ENCODE results near the gene WDR70.
"Not testable (repeated sequence)": the region's sequence is repeated elsewhere in the genome, so short reads cannot be mapped to it uniquely, and the experiment has no call there.

Gene WDR70

DNA sequence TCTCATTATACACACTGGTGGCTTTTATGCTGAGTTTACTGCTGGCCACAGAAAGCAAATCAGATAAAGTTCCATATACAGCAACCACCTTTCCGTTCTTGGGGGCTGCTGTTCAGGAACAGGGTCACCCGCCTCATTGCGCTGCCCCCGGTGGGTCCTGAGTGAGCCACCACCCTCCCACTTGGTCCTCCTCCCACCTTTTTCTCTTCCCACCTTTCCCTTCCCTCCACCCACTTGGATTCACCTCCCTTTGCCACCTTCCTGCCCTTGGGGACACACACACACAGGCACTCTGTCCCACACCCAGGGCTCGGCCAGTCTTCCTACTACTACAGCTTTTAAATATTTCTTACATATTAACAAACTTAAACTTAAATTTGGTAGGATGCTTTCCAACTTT, 127.6 kb downstream of the WDR70 start:
- in situ Hi-C loops (cut with HindIII; ENCODE audit: low sequenced_read_pairs): no loop called here

DNA sequence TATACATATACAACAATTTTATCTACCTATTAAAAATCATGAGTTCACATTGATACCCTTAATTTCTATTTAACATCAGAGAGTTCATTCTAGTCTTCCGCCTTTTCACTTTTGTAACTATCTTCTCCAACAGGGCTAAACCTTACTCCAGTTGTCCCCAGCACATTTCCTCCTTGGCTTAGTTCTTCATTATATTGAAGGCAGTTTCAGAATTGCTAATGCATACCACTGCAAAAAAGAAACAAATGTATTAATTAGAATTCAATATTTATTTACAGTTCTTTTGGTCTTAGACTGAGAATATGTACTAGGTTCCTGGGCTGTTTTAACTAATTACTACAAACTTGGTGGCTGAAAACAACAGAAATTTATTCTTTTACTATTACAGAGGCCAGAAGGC, 132.5 kb downstream of the WDR70 start:
- in situ Hi-C loops (cut with HindIII; ENCODE audit: low sequenced_read_pairs): no loop called here

DNA sequence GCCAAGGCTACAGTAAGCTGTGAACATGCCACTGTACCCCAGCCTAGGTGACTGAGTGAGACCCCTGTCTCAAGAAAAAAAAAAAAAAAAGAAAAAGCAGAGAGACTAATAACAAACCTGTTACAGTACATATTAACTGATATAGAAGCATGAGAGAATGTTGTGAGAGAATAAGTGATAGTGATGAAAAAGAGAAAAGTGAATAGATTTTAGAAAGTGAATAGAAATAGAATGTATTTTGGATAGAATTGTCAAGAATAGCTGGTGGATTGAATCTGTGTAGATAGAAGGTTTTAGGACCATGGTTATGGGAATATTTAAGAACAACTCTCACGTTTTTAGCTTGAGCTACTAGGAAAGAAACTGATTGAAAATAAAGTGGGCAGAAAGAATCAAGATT, 135.8 kb downstream of the WDR70 start:
- in situ Hi-C loops (cut with HindIII; ENCODE audit: low sequenced_read_pairs): no loop called here

DNA sequence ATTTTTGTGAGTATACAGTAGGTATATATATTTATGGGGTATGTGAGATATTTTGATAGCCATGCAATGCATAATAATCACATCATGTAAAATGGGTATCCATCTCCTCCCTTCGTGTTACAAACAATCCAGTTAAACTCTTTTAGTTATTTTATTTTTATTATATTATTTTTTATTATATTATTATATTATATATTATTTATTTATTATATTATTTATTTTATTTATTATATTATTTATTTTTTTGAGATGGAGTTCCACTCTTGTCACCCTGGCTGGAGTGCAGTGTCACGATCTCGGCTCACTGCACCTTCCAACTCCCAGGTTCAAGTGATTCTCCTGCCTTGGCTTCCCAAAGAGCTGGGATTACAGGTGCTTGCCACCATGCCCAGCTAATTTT, 138.6 kb downstream of the WDR70 start:
- in situ Hi-C loops (cut with HindIII; ENCODE audit: low sequenced_read_pairs): no loop called here

DNA sequence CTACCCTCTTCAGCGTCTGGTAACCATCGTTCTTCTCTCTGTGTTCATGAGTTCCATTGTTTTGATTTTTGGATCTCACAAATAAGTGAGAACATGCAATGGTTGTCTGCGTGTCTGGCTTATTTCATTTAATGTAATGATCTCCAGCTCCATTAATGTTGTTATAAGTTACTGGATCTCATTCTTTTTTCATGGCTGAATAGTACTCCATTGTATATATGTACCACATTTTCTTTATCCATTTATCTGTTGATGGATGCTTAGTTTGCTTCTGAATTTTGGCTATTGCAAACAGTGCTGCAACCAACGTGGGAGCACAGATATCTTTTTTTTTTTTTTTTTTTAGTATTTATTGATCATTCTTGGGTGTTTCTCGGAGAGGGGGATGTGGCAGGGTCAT, 139.2 kb downstream of the WDR70 start:
- in situ Hi-C loops (cut with HindIII; ENCODE audit: low sequenced_read_pairs): not testable (repeated sequence)

DNA sequence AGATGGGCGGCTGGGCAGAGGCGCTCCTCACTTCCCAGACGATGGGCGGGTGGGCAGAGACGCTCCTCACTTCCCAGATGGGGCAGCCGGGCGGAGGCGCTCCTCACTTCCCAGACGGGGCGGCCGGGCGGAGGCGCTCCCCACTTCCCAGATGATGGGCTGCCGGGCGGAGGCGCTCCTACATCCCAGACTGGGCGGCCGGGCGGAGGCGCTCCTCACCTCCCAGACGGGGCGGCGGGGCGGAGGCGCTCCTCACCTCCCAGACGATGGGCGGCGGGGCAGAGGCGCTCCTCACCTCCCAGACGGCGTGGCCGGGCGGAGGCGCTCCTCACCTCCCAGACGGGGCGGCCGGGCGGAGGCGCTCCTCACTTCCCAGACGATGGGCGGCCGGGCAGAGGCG, 140.2 kb downstream of the WDR70 start:
- in situ Hi-C loops (cut with HindIII; ENCODE audit: low sequenced_read_pairs): no loop called here

DNA sequence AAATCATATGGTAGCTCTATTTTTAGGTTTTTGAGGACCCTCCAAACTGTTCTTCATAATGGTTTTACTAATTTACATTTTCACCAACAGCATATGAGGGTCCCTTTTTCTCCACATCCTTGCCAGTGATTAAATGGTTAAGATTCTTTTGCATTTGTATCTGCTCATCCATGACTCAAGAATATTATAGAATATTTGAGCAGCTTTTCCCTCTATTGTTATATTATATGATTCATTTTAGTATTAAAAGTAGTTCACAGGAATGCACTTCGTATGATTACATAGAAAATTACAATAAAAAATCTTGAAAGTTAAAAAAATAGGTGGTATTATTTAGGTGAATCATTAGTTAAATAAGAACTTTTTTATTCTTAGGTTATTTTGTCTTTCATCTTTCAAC, 140.7 kb downstream of the WDR70 start:
- in situ Hi-C loops (cut with HindIII; ENCODE audit: low sequenced_read_pairs): no loop called here

DNA sequence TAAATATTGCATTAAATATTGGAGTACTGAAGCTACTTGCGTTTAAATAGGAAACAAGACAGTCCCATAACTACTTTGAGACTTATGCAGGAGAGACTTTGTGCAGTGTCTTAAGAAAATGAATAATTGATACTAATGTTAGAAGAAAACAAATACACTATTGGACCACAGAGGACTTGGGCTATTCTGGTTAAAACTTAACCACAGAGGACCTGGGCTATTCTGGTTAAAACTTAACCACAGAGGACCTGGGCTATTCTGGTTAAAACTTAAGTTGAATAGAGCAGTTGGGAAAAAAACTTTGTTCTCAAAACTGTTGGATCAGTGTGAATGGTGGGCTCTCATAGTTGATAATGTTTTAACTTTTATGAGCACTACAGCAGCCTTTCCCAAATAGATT, 141.7 kb downstream of the WDR70 start:
- in situ Hi-C loops (cut with HindIII; ENCODE audit: low sequenced_read_pairs): no loop called here

DNA sequence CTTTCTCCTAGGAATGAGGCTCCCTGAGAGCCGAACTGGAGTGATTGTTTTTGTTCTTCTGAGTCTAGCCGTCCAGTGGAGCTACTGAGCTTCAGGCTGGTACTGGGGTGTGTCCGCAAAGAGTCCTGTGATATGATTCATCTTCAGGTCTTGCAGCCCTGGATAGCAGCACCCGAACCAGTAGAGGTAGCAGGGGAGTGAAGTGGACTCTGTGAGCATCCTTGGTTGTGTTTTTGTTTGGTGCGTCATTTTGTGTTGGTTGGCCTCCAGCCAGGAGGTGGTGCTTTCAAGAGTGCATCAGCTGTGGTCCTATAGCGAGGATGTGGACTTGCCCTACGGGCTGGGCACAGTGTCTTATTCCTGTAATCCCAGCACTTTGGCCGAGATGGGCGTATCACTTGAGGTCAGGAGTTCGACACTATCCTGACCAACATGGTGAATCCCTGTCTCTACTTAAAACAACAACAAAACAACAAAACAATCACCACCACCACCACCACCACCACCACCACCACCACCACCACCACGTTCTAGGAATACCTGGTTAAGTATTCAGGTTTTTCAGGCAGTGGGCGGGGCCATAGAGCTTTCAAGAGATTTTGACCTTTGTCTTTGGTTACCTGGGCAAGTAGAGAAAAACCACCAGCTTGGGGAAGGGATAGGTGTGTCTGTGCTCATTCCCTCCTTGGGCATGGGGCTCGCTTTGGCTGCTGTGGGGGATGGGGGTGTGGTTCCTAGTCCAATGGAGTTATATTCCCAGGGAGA, 154.0 kb downstream of the WDR70 start:
- in situ Hi-C loops (cut with HindIII; ENCODE audit: low sequenced_read_pairs): no loop called here

DNA sequence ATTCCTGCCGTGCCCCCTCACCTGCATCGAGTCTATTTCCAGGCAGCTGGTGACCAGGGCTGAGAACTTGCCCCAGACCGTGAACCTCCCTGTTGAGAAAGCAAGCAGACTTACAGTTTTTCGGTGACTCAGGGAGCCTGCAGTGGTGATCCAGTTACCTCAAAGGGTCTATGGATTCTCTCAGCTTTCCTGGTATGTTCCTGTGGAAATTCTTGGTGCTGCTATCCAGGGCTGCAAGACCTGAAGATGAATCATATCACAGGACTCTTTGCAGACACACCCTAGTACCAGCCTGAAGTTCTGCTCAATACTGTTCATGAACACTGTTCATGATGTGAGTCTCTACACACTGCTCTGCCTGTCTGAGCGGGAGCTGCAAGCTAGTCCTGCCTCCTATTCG, 154.7 kb downstream of the WDR70 start:
- in situ Hi-C loops (cut with HindIII; ENCODE audit: low sequenced_read_pairs): no loop called here

DNA sequence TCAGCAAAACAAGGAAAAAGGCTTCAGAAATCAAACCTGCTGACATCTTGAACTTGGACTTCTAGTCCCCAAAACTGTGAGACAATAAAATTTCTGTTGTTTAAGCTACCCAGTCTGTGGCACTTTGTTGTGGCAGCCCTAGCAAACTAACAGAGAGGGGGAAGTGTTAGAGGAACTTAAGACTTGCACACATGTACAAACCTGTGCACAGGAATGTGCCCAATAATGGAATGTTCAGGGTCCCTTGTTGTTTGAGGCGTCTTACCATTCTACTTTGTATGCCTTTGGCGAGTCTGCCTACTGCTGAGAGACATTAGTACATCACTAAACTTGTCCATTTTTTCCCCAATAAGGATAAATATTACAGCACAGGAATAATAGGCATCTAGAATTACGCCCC, 160.3 kb downstream of the WDR70 start:
- in situ Hi-C loops (cut with HindIII; ENCODE audit: low sequenced_read_pairs): no loop called here

DNA sequence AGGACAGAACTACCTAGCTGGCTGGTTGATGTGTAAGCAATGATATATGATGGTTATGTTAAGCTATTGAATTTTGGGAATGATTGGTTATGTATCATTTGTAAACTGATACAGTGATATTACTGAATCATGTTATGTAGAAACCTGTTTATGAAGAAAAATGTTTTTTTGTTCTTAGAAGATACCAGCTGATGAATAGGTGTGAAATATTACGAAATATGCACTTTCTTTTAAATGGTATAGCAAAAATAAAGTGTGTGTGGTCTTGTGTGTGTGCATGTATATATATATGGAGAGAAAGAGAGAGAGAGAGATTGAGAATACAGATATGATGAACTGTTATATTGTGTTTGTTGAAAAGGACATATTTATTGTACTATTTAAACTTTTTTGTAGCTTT, 164.1 kb downstream of the WDR70 start:
- in situ Hi-C loops (cut with HindIII; ENCODE audit: low sequenced_read_pairs): no loop called here

DNA sequence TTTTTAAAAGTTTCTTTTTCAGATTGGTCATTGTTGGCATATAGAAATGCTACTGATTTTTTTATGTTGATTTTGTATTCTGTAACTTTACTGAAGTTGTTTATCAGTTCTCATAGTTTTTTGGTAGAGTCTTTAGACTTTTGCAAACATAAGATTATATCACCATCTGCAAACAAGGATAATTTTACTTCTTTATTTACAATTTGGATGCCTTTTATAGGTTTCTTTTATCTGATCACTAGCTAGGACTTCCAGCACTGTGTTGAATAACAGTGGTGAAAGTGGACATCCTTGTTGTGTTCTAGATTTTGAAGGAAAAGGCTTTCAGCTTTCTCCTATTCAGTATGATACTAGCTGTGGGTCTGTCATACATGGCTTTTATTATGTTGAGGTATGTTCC, 170.3 kb downstream of the WDR70 start:
- in situ Hi-C loops (cut with HindIII; ENCODE audit: low sequenced_read_pairs): no loop called here

DNA sequence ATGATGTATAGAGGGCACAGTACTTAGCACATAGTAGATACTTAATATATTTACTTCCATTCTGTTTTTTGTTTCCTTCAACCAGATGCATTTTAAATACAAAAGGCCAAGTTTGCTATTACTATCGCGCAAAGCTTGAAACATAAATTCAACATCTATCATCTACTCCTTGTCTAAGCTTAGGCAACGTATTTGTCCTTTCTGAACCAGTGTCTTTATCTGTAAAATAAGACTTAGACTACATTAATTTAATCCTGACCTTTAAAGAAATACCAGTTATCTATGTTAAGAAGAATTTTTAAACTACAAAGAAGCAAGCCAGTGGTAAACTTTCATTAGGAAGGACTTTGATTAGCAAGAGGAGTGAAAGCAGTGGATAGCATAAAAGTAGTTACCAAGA, 173.0 kb downstream of the WDR70 start:
- in situ Hi-C loops (cut with HindIII; ENCODE audit: low sequenced_read_pairs): no loop called here

DNA sequence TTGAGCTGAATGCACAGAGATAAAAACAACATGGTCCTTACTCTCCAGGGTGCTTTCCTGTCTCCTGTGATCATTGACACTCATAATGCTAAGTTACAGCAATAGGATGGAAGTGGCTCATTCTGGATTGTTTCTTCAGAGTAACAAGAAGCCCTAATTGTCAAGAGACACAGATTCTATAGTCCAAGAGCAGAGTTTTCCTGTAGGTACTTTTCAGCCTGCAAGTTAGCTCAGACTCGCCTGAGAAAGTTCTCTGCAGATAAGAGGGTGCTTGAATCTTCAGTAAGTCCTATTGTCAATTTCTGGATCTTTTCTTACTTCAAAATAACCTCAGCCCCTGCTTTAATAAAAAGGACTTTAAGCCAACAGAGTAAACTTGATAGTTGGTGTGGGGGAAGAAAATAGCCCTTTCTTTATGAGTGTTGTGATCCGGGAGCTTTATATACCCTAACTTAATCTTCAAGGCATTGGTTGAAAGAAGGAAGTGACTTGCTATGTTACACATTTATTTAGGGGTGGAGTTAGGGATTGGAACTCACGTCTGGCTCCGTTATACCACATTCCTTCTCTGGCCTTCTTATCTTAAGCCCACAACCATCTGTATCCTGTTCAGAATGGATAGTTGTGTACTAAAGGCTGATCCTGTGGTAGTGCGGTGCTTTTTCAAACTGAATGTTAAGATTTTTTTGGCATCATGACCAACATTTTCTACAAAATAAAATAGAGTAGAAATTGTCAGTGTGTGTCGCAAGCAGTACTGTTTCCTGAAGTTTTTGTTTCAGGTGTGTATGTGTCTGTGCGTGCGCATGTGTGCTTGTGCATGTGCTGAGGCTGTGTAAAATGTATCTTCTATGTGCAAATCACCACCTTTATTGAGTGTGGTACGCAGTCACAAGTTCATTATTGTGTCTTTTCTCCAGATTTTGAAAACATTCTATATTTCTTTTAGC, 173.9 kb downstream of the WDR70 start:
- in situ Hi-C loops (cut with HindIII; ENCODE audit: low sequenced_read_pairs): no loop called here

DNA sequence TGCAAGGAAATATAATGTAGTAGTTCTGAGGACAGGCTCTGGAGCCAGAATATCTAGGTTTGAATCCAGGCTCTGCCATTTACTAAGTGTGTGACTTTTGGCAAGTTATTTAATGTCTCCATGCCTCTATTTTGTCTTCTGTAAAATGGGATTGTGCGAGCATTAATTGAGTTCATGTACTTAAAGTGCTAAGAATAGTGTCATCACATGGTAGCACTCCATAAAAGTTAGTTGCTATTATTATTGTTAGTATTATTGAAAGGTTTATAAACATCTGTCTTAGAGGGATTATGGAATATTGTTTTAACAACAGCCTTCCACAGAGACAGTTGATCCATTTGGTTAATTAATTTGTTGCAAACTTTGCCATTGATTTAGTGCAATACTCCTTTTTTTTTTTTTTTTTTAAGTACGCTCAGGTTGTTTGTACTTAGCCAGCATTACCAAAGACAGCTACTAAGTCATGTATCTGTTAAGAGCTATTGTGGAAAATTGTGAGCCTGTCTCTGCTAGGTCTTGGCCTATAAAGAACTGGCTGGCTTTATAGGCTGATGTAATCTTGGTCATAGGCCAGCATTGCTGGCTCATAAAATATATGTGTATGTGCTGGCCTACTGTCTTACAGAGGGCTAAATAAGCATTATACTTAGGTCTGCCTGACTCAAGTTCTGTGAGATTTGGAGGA, 174.7 kb downstream of the WDR70 start:
- in situ Hi-C loops (cut with HindIII; ENCODE audit: low sequenced_read_pairs): no loop called here

DNA sequence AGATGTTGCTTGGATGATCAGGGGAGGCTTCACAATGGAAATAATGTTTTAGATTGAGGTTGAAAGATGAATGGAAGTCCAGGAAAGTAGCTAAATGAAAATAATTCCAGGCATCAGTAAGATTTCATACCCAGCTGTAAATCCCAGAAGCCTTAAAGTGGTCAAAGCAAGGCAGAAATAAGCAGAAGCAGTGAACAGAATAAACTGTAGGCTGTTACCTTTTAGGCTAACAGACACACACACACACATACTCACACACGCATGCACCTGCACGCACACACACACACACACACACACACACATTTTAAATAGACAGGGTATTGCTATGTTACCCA, 175.3 kb downstream of the WDR70 start:
- in situ Hi-C loops (cut with HindIII; ENCODE audit: low sequenced_read_pairs): no loop called here

DNA sequence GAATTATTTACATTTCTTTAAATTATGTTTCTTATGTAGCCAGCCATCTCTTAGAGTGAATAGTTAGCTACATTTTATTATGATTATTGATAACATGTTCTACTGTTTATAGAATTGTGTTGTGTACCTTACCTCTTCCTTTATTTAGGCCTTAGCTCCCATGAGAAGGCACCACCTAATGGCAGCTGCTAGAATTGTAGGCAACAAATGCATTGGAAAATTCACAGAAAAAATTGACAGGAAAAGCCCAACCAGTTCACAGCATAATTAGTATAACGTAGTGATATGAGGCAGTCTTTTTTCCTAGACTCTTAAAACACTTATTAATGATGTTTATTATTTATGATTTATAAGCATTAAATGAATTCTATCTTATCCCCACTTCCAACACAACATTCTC, 175.8 kb downstream of the WDR70 start:
- in situ Hi-C loops (cut with HindIII; ENCODE audit: low sequenced_read_pairs): no loop called here

DNA sequence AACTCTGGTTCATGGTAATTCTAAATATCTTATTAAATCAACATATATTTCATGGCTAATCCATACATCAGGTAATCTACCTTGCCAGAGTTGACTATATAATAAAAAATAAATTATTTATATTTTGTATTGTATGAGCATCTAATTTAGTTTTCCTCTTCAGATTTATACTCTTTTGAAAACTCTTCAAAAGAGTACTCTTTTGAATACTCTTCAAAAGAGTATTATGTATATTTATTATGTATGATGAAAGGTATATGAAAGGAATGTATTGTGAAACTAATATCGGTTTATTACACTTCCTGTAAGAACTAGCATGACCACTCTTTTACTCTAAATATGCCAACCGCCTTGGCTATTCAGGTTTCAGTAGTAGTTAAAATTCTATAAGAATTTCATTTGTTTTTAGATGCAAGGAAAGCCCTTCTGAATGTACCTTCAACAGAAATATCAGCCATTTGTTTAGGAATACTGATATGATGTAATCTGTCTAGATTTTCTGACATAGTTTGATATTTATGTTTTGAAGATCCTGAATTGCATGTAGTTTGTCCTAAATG, 178.7 kb downstream of the WDR70 start:
- in situ Hi-C loops (cut with HindIII; ENCODE audit: low sequenced_read_pairs): no loop called here

DNA sequence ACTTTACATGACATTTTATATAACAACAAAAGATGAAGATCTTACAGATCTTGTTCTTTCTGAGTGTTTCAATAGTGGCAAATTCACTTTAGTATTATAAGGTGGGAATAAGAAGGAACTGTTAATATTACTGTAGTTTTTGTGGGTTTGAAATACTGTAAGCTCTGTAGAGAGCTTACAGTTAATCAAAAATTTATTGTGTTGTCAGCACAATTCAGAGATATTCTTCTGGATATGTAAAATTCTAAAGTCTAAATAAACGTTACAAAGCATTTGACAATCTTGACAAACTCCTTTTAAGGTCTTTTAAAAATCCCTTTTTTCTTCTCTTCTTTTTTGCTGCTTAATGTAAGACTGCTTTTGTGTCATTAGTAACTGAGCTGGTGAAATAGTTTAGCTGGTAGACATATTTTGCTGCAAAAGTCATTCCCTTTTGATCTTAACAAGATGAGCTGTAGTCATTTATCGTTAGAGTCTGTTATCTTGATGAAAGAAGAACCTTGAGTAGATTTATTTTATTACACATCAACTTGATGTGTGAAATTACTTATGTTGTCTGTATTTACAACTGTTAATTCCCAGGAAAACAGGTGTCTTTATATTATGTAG, 186.0 kb downstream of the WDR70 start:
- in situ Hi-C loops (cut with HindIII; ENCODE audit: low sequenced_read_pairs): no loop called here

DNA sequence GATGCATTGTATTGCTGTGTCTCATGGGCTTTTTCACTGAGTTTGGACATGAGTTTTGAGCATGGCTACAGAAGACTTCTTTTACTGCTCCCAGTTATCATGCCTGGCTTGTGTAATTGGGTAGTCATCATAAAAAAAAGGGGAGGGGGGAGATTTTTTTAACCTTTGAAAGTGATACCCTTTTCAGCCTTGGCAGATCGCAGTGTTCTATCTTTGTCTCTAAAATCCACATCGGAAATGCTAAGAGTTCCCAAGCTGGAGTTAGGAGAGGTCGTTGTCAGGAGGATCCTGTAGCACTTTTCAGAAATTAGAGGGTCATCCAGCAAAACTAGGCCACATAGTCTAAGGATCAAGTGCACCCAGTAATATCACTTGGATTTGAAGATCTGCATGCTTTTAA, 188.4 kb downstream of the WDR70 start:
- in situ Hi-C loops (cut with HindIII; ENCODE audit: low sequenced_read_pairs): no loop called here

All from endothelial cell of hepatic sinusoid (primary cell).